Stimulated activated CD8-positive, alpha-beta memory T cell treated with anti-CD3 and anti-CD28 coated beads, Interleukin-7, amount 100 ng/mL, for 48 hours (primary cell): Measurements from ENCODE around the gene TUBA8.

ENCODE experiments used
- DNase-seq, 2 donors: peaks; one replicate each; pipeline ENCODE4 v3.0.0-alpha.2; 2020; ENCODE audit warnings: low read depth in 1 of 2; ENCODE audit errors: extremely low read depth in 1 of 2

Gene TUBA8

DNA sequence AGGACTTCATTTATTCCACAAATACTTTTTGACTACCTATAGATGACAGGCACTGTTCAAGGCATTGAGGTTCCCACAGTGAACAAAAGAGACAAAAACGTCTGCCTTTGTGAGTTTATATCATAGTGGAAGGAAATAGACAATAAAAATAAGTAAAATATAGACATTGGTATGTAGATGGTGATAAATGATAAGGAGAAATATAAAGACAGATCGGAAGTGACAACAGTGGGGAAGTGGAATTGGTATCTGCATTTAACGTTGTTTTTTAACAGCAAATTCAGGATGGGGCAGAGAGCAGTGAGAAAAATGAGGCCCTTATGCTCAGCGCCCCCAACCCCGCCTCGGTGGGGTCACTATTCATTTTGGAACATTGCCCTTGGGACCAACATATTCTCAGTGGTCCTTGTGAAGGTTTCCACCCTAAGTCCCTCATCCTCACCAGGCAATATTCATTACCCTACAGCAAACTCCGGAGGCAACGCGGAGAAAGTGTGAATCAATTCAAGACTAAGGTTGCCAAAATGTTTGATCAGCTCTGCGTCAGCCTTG is 33.4 kb upstream of the TUBA8 start:
- no peak for DNase-seq

DNA sequence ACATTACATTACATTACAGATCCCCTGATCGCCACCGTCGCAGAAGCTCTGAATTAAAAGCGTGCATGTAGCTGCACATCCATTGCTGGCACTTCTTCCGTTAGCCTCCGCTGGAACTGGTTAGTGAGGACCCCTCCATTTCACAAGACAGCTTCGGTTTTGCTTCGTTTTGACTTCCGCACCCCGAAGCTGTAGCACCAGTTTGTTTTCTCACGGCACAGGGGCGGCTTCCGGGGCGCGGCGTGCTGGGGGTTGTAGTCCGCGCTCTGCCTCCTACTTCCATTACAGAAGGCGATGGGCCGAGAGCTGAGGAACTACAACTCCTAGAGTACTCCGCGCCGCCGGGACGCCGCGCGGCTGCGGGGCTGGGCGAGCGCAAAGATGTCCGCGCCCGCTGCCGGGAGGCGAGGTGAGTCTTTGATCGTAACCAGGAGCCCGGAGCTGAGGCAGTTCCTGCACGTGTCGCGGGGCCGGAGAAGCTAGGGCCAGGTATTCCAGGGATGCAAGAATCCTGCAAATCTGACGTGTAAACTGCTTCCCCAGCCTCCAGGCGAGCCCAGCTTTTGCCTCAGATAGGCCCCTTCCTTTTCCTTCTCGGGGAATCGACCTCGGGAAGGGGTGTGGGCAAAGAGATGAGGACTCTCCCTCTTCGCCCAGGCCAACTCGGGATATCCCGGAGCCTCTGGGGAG is 32.8 kb upstream of the TUBA8 start, which contains the start of gene PEX26:
Gene PEX26, plus strand, starts transcription at position 352 of the 690 bp plus-strand sequence. CDS start 387 bp downstream, outside the sequence.
- peak; percentile 92 for DNase-seq

- no peak for DNase-seq
These were observed 32.1 kb upstream of the TUBA8 start for GRCh38 chr22:18078329-18079041.

DNA sequence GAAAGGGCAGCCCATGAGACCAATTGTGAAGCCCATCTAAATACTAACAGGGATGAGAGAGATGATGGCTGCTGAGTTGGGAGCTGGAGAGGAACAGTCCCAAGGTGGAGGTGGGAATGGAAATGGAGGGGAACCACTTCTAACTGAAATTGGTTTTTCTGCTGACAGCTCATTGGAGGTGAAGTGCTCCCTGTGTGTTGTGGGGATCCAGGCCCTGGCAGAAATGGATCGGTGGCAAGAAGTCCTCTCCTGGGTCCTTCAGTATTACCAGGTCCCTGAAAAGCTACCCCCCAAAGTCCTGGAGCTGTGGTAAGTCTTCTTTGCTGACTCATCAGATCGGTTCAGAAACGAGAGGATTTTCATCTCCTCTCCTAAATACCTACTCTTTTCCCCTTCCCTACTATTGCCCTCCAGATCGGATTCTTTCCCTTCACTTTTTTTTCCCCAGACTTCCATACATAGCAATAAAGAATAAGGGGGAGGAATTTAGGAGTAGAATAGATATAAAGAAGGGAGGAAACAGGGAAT is 30.8 kb upstream of the TUBA8 start:
- no peak for DNase-seq

- DNase-seq = no peak
These were observed 29.2 kb upstream of the TUBA8 start for GRCh38 chr22:18081416-18081815.

DNA sequence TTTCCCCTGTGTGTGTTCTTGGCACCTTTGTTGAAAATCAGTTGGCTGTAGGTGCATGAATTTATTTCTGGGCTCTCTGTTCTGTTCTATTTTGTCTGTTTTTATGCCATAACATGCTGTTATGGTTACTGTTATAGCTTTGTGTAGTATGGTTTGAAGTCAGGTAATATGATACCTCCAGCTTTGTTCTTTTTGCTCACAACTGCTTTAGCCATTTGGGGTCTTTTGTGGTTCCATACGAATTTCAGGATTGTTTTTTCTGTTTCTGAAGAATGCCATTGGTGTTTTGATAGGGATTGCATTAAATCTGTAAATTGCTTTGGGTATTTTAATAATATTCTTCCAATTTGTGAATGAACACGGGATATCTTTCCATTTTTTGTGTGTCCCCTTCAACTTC is 28.1 kb upstream of the TUBA8 start:
- DNase-seq = no peak

GRCh38 chr22:18083406-18083805 is 27.2 kb upstream of the TUBA8 start:
- no peak for DNase-seq

DNA sequence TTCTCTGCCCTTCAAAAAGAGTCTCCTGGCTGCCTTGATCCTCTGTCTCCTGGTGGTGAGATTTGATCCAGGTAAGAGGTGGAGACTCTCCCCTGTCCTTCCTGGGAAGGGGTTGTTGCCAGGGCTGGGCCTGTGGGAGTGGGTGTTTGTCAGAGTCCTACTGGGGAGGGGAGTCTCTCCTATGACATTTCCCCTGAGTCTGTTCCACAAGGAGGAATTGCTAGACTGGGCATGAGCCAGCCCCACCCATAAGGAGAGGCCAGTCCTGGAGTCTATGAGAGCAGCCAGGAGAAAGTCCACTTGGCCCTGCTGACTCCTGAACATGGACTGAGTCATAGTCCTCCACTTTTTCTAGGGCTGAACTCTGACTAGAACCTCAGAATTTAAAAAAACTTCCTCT is 25.4 kb upstream of the TUBA8 start:
- no peak for DNase-seq

DNA sequence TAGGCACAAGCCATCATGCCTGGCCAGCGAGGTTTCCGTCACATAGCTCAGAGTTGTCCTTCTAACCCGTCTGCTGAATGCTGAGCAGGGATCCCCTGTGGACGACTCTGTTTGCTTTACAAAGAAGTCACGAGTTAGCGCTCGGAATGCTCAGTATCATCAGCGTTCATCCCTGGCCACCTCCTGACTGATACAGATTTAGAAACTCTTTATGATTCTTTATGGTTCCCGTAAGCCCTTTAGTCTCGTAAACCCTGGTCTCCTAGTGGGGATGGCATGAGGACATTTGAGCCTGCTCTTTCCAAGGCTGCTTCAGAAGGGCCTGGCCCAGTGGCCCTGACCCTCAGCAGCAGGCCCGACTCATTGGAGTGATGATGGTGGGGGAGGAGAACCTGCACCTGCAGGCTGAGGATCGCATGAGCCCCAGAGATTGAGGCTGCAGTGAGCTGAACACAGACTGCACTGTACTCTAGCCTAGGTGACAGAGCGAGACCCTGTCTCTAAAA is 23.2 kb upstream of the TUBA8 start:
- no peak for DNase-seq

GRCh38 chr22:18088825-18089568 is 21.6 kb upstream of the TUBA8 start:
- DNase-seq = no peak

- no peak for DNase-seq
These were observed 20.3 kb upstream of the TUBA8 start for GRCh38 chr22:18090286-18090685.

DNA sequence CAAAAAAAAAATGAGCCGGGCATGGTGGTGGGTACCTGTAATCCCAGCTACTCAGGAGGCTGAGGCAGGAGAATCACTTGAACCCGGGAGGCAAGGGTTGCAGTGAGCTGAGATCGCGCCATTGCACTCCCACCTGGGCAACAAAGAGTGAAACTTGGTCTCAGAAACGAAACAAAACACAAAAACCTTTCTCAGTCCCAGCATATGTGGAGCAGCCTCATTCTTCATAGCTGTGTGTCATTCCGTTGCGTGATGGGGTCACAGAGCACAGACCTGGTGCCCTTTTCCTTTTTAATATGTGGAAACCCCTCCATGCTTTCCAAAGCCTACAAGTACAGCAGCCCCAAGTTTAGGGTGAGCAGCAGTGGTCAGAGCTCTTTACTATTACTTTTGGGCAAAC is 19.1 kb upstream of the TUBA8 start:
- DNase-seq = no peak

GRCh38 chr22:18091916-18092526 is 18.6 kb upstream of the TUBA8 start:
- DNase-seq = no peak

DNA sequence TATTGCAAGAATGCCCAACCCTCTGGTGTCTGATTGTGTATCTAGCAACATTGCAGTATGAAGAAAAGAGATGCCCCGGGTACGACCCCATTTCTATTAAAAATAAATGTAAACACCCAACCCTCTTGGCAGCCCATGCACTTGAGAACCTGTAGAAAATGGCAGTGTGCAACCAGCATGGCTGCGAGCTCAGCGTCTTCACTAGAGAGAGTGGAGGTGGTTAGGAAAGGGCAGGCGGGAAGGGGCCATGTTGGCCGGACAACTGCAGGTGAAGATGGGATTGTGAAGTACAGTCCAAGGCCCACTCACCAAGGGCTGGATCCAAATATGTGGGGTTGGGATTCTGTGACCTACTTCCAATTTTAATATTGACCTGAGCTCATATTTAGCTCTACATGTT is 16.9 kb upstream of the TUBA8 start:
- no peak for DNase-seq

DNA sequence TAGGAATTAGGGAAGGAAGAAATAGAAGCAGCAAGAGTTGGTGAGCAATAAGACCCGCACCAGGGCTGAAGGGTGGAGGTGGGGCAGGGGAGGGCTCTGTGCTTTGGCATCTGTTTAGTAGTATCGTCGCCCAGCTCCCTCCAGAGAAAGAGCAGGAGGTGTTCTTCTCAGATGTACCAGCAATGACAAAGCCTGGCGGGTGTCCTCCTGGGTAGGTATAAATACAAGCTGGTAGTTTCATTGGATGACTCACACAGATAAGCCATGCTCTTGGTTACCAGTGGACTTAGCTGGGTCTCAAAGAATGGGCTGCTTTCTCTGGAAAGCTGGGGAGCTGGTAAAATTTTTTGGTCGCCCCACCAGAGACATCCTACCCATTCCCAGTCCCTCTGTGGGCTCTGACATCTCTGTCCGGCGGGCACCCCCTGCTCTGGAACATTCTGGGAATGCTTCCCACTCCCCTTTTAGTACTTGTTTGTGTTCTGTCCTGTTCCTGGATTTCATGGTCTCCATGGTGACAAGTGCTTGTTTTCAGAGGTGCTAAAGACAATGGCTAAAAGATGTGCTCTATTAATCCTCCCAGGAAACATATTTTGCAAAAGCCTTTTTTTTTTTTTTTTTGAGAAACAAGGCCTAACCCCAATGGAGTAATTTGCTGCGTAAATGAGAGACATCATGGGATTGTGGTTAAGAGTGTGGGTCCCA is 15.4 kb upstream of the TUBA8 start:
- DNase-seq = no peak

DNA sequence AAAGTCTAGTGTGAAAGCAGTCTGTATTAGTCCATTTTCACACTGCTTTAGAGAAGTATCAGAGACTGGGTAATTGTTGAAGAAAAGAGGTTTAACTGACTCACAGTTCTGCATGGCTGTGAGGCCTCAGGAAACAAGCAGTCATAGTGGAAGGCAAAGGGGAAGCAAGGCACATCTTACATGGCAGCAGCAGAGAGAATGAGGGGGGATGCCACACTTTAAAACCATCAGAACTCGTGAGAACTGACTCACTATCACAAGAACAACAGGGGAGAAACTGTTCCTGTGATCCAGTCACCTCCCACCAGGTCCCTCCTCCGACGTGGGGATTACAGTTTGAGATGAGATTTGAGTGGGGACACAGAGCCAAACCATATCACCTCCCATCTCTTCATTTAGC is 13.8 kb upstream of the TUBA8 start:
- DNase-seq = no peak

- no peak for DNase-seq
These were observed 9.8 kb upstream of the TUBA8 start for GRCh38 chr22:18100781-18101180.

- no peak for DNase-seq
These were observed 9.1 kb upstream of the TUBA8 start for GRCh38 chr22:18101536-18101935.

- DNase-seq = no peak
These were observed 6.9 kb upstream of the TUBA8 start for GRCh38 chr22:18103527-18104269.
